HEK293 (cell line): Measurements from ENCODE around the gene PIEZO1.
A peak's percentile ranks its signal among the peaks of the same experiment; 100 is the strongest.

Experiments
- CTCF ChIP-seq: fragments of 450-650 bp; formaldehyde crosslinking; IDR thresholded peaks from 2 replicates; pipeline ENCODE4 v1.5.1; 2016; ENCODE audit warnings: missing biosample characterization, missing genetic modification characterization
- MZF1 ChIP-seq: fragments of 450-650 bp; formaldehyde crosslinking; IDR thresholded peaks from 2 replicates; pipeline ENCODE4 v1.5.1; 2017; ENCODE audit warnings: missing biosample characterization, missing genetic modification characterization, borderline replicate concordance
- ZNF2 ChIP-seq: fragments of 450-650 bp; formaldehyde crosslinking; IDR thresholded peaks from 2 replicates; pipeline ENCODE4 v1.5.1; 2016; ENCODE audit warnings: missing biosample characterization, missing genetic modification characterization

- no peak for TF ChIP-seq ZNF2 (tag by site-specific recombination)
- peak; percentile 72 for TF ChIP-seq CTCF (tag by site-specific recombination)
- no peak for TF ChIP-seq MZF1 (tag by site-specific recombination)
Measured at GRCh38 chr16:88697831-88698615, 87.0 kb downstream of the PIEZO1 start.
